Osteoblast (primary cell): ENCODE data around the gene NPTXR. TPM values are rescaled to one million over a fixed set of nuclear protein-coding genes. Genes with fewer than 3 reads are reported as not detected.

Experiments
- DNase-seq: peaks from one replicate; pipeline ENCODE4 v3.0.0; 2011; ENCODE audit warnings: low spot score, mixed read lengths; ENCODE audit not compliant: insufficient read length; ENCODE audit errors: missing footprints
- H2AFZ ChIP-seq: 2 replicates; pipeline ENCODE4 v1.6.0; 2011; ENCODE audit warnings: mild to moderate bottlenecking, low read length
- H3K27ac ChIP-seq: 2 replicates; pipeline ENCODE4 v1.5.1; 2011; ENCODE audit warnings: mild to moderate bottlenecking, low read depth, low read length, moderate library complexity
- H3K27me3 ChIP-seq: 2 replicates; pipeline ENCODE4 v1.6.0; 2012; ENCODE audit warnings: mild to moderate bottlenecking, control low read depth, inconsistent platforms, low read length, moderate library complexity; ENCODE audit not compliant: insufficient read depth
- H3K36me3 ChIP-seq: 2 replicates; pipeline ENCODE4 v1.5.1; 2011; ENCODE audit warnings: mild to moderate bottlenecking, low read length, control low read depth, moderate library complexity; ENCODE audit not compliant: insufficient read depth
- H3K4me1 ChIP-seq: 2 replicates; pipeline ENCODE4 v1.5.1; 2011; ENCODE audit warnings: mild to moderate bottlenecking, low read length, control low read depth, moderate library complexity; ENCODE audit not compliant: insufficient read depth
- H3K4me2 ChIP-seq: 2 replicates; pipeline ENCODE4 v1.6.0; 2011; ENCODE audit warnings: mild to moderate bottlenecking, low read length; ENCODE audit not compliant: insufficient read depth
- H3K4me3 ChIP-seq: fragments of 200-600 bp; sonication (generic); 3 replicates; pipeline ENCODE4 v1.5.1; 2012; ENCODE audit warnings: mild to moderate bottlenecking, low read length, inconsistent platforms; ENCODE audit not compliant: insufficient read depth
- H3K79me2 ChIP-seq: 2 replicates; pipeline ENCODE4 v1.6.0; 2012; ENCODE audit warnings: mild to moderate bottlenecking, low read length, control low read depth, inconsistent platforms; ENCODE audit not compliant: insufficient read depth
- H3K9me3 ChIP-seq: 2 replicates; pipeline ENCODE4 v1.5.1; 2011; ENCODE audit warnings: low read depth, low read length, control low read depth
- H4K20me1 ChIP-seq: 2 replicates; pipeline ENCODE4 v1.6.0; 2012; ENCODE audit warnings: mild to moderate bottlenecking, low read length, control low read depth; ENCODE audit not compliant: insufficient read depth
- CTCF ChIP-seq: IDR thresholded peaks from 2 replicates; pipeline ENCODE4 v1.5.1; 2011; ENCODE audit warnings: mild to moderate bottlenecking, low read depth, low read length, moderate library complexity; ENCODE audit errors: extremely low read depth
- total RNA-seq: library from RNA; depleted of rRNA; stranded (reverse); fragments of >200 nt; gene quantifications from 2 replicates; pipeline ENCODE4 v1.2.3, GENCODE V29; 2012

Gene NPTXR
- total RNA-seq, 1 donor, result 0.72 TPM

- Histone ChIP-seq H2AFZ (no peak overlapping the region), H4K20me1 (peaks cover 65% of the 10 kb centered on the region), H3K27me3 (no peaks in the 10 kb centered on the region), H3K9me3 (no peaks in the 10 kb centered on the region), H3K27ac (no peak overlapping the region), H3K79me2 (peaks cover 29% of the 10 kb centered on the region), H3K36me3 (peaks cover 30% of the 10 kb centered on the region), H3K4me1 (peaks cover 15% of the 10 kb centered on the region), H3K4me3 (no peak overlapping the region), H3K4me2 (no peak overlapping the region)
- peak; percentile 69 for DNase-seq
- no peak for TF ChIP-seq CTCF
Measured at GRCh38 chr22:38866399-38867123, 22.7 kb upstream of the NPTXR start.

GRCh38 chr22:38866024-38866398 is 22.2 kb upstream of the NPTXR start:
- no peak overlapping the region for H3K4me2 ChIP-seq
- peaks cover 24% of the 10 kb centered on the region for H3K79me2 ChIP-seq
- TF ChIP-seq CTCF, result no peak
- H4K20me1 ChIP-seq, result peaks cover 70% of the 10 kb centered on the region
- peak; percentile 47 for DNase-seq
- H3K4me3 ChIP-seq, result no peak overlapping the region
- H2AFZ ChIP-seq, result no peak overlapping the region
- H3K27me3 ChIP-seq, result peaks cover 3% of the 10 kb centered on the region
- peaks cover 13% of the 10 kb centered on the region for H3K4me1 ChIP-seq
- H3K9me3 ChIP-seq, result no peaks in the 10 kb centered on the region
- peaks cover 30% of the 10 kb centered on the region for H3K36me3 ChIP-seq
- H3K27ac ChIP-seq, result no peak overlapping the region

DNA sequence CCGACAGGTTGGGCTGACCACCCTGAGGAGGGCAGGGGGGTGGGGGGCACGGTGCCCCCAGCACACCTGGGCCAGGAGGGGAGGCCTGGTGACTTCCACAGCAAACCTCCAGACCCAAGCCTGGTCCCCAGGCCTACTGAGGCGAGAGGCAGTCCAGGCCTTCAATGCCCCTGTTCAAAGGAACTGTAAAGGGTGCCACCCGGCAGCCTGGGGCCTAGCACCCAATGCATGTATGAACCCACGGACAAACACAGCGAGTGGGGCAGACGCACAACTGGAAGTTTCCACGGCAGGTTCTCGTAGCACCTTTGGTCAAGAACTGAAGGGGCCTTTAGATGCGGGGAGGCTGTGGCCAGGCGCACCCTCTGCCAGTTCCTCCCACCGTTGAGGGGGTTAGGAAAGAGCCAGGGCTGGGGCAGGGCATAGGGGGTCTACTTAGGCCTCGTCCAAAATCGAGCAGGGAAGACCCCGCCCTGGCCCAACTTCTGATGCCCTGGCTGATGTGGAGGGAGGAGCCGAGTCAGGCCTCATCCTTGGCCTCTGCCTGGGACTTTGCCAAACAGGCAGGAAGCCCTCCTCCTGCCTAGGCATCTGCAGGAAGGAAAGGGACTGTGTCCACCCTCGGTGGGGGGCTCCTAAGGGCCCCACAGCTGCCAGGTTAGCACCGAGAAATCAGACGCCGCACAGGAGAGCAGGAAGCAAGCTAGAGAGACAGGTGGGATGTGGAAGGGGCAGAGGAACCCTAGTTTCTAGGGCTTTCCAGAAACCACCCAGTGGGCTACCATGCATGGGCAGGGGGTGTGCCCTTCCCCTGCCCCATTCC is 21.6 kb upstream of the NPTXR start:
- peaks cover 30% of the 10 kb centered on the region for H3K36me3 ChIP-seq
- peaks cover 18% of the 10 kb centered on the region for H3K79me2 ChIP-seq
- H2AFZ ChIP-seq, result no peak overlapping the region
- no peak overlapping the region for H3K27ac ChIP-seq
- DNase-seq, result peak; percentile 85
- H3K4me2 ChIP-seq, result no peak overlapping the region
- peaks cover 7% of the 10 kb centered on the region for H3K4me1 ChIP-seq
- peaks cover 75% of the 10 kb centered on the region for H4K20me1 ChIP-seq
- no peak overlapping the region for H3K4me3 ChIP-seq
- TF ChIP-seq CTCF, result no peak
- peaks cover 3% of the 10 kb centered on the region for H3K27me3 ChIP-seq
- no peaks in the 10 kb centered on the region for H3K9me3 ChIP-seq
